GM20000 (cell line): ENCODE measurements around the gene TTC16.
A peak's percentile ranks its signal among the peaks of the same experiment; 100 is the strongest.

Experiments used
- DNase-seq: peaks from one replicate; pipeline ENCODE4 v3.0.0; 2012; ENCODE audit warnings: low spot score
- CTCF ChIP-seq: IDR thresholded peaks from 2 replicates; pipeline ENCODE4 v1.5.1; 2012; ENCODE audit warnings: mild to moderate bottlenecking, control low read depth; ENCODE audit errors: extremely low read depth, missing control alignments

TTC16 gene

DNA sequence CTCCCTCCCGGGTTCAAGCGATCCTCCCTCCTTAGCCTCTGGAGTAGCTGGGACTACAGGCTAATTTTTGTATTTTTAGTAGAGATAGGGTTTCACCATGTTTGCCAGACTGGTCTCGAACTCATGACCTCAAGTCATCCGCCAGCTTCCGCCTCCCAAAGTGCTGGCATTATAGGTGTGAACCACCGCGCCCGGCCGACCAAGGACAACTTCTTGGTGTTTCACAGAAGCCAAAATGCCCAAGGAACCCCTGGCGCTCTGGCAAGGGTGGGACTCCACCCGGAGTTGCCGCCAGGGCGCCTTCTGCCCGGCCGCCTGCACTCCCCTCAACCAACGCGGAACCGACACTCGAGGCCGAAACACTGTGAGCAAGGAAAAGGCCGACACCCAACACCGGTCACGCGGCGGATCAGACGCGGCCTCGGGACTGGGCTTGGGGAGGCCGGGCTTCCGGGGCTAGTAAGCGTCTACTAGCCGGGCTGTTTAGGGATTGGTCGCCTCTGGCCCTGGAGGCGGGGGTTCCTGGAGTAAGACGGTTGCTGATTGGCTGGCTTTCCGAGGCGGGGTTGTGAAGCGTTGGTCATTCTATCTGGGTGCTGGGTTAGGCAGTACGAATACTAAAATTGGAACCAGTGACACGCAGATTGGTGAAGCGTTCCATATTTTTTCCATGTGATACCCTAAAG lies 16.8 kb upstream of the TTC16 start:
- TF ChIP-seq CTCF = no peak
- peak; percentile 95 for DNase-seq

DNA sequence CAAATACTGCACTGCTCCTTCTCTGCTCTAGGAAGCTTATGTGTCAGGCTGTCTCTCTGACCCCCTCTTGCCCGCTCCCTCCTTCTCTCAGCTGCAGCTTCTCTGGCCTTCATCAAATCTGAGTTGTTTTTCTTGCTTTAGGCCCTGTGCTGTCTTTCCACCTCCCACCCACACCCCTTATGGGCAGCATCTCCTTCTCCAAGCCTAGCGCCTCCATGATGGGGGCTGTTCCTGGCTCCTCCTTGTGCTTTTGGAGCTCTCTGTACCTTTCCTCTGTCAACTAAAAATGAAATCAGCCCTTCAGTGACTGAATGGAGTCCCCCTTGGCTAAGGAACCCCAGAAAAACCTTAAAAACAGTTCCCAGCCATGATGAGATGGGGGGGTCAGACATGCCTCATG lies 15.7 kb upstream of the TTC16 start:
- DNase-seq = no peak
- no peak for TF ChIP-seq CTCF

- no peak for DNase-seq
- no peak for TF ChIP-seq CTCF
These were observed 15.2 kb upstream of the TTC16 start for GRCh38 chr9:127700594-127701255.

- TF ChIP-seq CTCF = no peak
- DNase-seq = no peak
These were observed 12.5 kb upstream of the TTC16 start for GRCh38 chr9:127703289-127703946.

- no peak for TF ChIP-seq CTCF
- no peak for DNase-seq
These were observed 10.1 kb upstream of the TTC16 start for GRCh38 chr9:127705577-127706379.

- DNase-seq = no peak
- no peak for TF ChIP-seq CTCF
These were observed 9.0 kb upstream of the TTC16 start, which contains the start of gene CFAP157 for GRCh38 chr9:127706836-127707241. Gene CFAP157 (plus strand): TSS chr9:127706988. CDS start chr9:127707032, 44 bp downstream.

- DNase-seq = peak; percentile 47
- no peak for TF ChIP-seq CTCF
These were observed 8.1 kb upstream of the TTC16 start for GRCh38 chr9:127707766-127708165.
